IMR-90 (cell line): ENCODE measurements around the gene LIPH.

Experiments used
- POLR2A ChIP-seq: IDR thresholded peaks from 2 replicates; pipeline ENCODE4 v1.6.1; 2012; ENCODE audit warnings: mild to moderate bottlenecking, low read depth, low read length
- TF ChIP-seq, protein P1 (sequence below): conservative IDR thresholded peaks from 2 replicates; pipeline ENCODE4 v1.5.1; 2012; ENCODE audit warnings: mild to moderate bottlenecking, low read depth, low read length, improper control_type of control experiment

DNA sequence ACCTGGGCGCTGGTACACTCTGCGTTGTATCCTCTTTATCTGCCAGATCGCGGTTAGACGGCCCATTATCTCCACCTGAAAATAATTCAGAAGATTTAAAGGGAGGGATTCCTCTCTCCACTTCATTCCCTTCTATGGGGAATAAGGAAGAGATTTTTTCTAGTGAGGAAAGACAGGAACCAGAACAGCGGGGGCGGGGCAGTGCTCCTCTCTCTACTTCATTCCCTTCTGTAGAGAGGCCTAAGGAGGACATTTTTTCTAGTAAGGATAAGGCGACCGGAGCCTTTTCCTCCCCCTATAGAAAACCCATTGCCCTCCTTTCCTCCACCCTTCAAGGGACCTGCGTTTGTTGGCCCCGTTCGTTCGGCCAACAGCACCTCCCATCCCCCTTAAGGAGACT is 8.3 kb upstream of the LIPH start:
- TF ChIP-seq, protein P1, sequence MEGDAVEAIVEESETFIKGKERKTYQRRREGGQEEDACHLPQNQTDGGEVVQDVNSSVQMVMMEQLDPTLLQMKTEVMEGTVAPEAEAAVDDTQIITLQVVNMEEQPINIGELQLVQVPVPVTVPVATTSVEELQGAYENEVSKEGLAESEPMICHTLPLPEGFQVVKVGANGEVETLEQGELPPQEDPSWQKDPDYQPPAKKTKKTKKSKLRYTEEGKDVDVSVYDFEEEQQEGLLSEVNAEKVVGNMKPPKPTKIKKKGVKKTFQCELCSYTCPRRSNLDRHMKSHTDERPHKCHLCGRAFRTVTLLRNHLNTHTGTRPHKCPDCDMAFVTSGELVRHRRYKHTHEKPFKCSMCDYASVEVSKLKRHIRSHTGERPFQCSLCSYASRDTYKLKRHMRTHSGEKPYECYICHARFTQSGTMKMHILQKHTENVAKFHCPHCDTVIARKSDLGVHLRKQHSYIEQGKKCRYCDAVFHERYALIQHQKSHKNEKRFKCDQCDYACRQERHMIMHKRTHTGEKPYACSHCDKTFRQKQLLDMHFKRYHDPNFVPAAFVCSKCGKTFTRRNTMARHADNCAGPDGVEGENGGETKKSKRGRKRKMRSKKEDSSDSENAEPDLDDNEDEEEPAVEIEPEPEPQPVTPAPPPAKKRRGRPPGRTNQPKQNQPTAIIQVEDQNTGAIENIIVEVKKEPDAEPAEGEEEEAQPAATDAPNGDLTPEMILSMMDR = no peak
- TF ChIP-seq POLR2A = no peak
